GM21723 (cell line): ENCODE data around the gene NAV2.
"Not testable (repeated sequence)": the region's sequence is repeated elsewhere in the genome, so short reads cannot be mapped to it uniquely, and the experiment has no call there.

Source experiments
- ATAC-seq: cut with Tn5 transposase; IDR thresholded peaks from one replicate; pipeline ENCODE4 v1.9.1; 2021; ENCODE audit warnings: mild to moderate bottlenecking, moderate library complexity; ENCODE audit not compliant: unreplicated experiment

NAV2 gene

GRCh38 chr11:20061776-20062175, 349.1 kb downstream of the NAV2 start:
- ATAC-seq, result no peak

GRCh38 chr11:20064961-20065405, 352.3 kb downstream of the NAV2 start:
- ATAC-seq, result no peak

GRCh38 chr11:20065406-20065805, 352.8 kb downstream of the NAV2 start:
- ATAC-seq, result no peak

- no peak for ATAC-seq
Observed at GRCh38 chr11:20066013-20066782, 353.6 kb downstream of the NAV2 start.

- no peak for ATAC-seq
Observed at GRCh38 chr11:20066783-20067156, 354.1 kb downstream of the NAV2 start.

- ATAC-seq, result no peak
Observed at GRCh38 chr11:20067665-20068064, 355.0 kb downstream of the NAV2 start.

GRCh38 chr11:20068691-20069090, 356.1 kb downstream of the NAV2 start:
- ATAC-seq, result no peak

GRCh38 chr11:20070459-20070858, 357.8 kb downstream of the NAV2 start:
- ATAC-seq, result no peak

GRCh38 chr11:20075627-20076026, 363.0 kb downstream of the NAV2 start:
- no peak for ATAC-seq

- ATAC-seq, result no peak
Observed at GRCh38 chr11:20078846-20079245, 366.2 kb downstream of the NAV2 start.

GRCh38 chr11:20080032-20080685, 367.5 kb downstream of the NAV2 start:
- peak; percentile 88 for ATAC-seq

- no peak for ATAC-seq
Observed at GRCh38 chr11:20081336-20081735, 368.7 kb downstream of the NAV2 start.

- not testable (repeated sequence) for ATAC-seq
Observed at GRCh38 chr11:20083877-20084276, 371.2 kb downstream of the NAV2 start.

GRCh38 chr11:20084921-20085814, 372.5 kb downstream of the NAV2 start:
- no peak for ATAC-seq

GRCh38 chr11:20085918-20086317, 373.3 kb downstream of the NAV2 start:
- no peak for ATAC-seq

- no peak for ATAC-seq
Observed at GRCh38 chr11:20087118-20087521, 374.5 kb downstream of the NAV2 start.

GRCh38 chr11:20088397-20089225, 376.0 kb downstream of the NAV2 start:
- no peak for ATAC-seq

- ATAC-seq, result no peak
Observed at GRCh38 chr11:20089367-20089766, 376.7 kb downstream of the NAV2 start.

GRCh38 chr11:20089796-20090653, 377.4 kb downstream of the NAV2 start:
- ATAC-seq, result no peak
